ENCODE measurements around the gene UNC79.

UNC79 gene

DNA sequence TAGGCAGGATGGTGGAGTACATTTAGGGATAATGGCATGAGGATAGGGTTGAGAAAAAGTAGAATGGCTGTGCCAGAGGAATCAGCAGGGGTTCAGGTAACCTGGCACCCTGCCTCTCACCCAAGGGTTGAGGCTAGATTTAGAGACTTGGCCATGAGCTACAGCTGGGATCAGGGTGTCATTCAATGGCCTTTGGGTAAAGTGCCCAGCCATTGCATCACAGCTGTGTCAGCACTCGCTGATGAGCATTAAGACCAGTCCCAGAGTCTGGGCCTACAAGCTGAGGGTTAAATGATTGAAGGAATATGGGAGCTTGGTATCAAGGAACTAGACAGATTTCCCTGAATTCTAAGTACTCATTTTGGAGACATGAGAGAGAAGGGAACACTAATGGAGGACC, 243.6 kb downstream of the UNC79 start:
- TF ChIP-seq, protein P1, sequence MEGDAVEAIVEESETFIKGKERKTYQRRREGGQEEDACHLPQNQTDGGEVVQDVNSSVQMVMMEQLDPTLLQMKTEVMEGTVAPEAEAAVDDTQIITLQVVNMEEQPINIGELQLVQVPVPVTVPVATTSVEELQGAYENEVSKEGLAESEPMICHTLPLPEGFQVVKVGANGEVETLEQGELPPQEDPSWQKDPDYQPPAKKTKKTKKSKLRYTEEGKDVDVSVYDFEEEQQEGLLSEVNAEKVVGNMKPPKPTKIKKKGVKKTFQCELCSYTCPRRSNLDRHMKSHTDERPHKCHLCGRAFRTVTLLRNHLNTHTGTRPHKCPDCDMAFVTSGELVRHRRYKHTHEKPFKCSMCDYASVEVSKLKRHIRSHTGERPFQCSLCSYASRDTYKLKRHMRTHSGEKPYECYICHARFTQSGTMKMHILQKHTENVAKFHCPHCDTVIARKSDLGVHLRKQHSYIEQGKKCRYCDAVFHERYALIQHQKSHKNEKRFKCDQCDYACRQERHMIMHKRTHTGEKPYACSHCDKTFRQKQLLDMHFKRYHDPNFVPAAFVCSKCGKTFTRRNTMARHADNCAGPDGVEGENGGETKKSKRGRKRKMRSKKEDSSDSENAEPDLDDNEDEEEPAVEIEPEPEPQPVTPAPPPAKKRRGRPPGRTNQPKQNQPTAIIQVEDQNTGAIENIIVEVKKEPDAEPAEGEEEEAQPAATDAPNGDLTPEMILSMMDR (IDR thresholded peaks at IDR 0.05; ENCODE audit: insufficient read depth, low read length, poor library complexity, severe bottlenecking) = no peak
- no peaks in the 10 kb centered on the region for H3K36me3 ChIP-seq (ENCODE audit: control insufficient read depth, insufficient read depth, low read length)
- no peak for DNase-seq (ENCODE audit: extremely low read depth, insufficient read length)
- peaks cover 1% of the 10 kb centered on the region for H3K27me3 ChIP-seq (replicated peaks; ENCODE audit: control insufficient read depth, insufficient read depth, low read length)
- no peak overlapping the region for H3K4me3 ChIP-seq (replicated peaks; ENCODE audit: low read depth, low read length)

DNA sequence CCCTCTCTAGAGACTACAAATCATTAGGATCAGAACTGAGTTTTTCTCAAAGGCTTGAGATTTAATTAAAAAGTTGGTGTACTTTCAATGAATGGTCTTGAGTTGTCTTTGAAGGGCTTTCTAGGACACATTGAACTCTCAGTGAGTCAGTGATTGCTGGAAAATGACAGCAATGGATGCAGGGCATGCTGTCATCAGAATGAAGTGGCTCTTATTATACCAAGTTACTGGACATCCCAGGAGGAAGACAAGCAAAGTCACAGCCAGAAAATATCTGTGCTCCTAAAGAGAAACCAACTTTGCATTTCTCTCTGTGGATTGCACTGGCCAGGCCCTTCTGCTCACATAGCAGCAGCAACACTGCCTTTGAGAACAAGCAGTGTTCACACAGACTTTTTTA, 244.9 kb downstream of the UNC79 start:
- Histone ChIP-seq H3K27me3 (replicated peaks; ENCODE audit: control insufficient read depth, insufficient read depth, low read length) (peaks cover 1% of the 10 kb centered on the region), H3K4me3 (replicated peaks; ENCODE audit: low read depth, low read length) (no peak overlapping the region), H3K36me3 (ENCODE audit: control insufficient read depth, insufficient read depth, low read length) (no peaks in the 10 kb centered on the region)
- TF ChIP-seq, protein P1 (IDR thresholded peaks at IDR 0.05; ENCODE audit: insufficient read depth, low read length, poor library complexity, severe bottlenecking) = no peak
- DNase-seq (ENCODE audit: extremely low read depth, insufficient read length) = no peak

DNA sequence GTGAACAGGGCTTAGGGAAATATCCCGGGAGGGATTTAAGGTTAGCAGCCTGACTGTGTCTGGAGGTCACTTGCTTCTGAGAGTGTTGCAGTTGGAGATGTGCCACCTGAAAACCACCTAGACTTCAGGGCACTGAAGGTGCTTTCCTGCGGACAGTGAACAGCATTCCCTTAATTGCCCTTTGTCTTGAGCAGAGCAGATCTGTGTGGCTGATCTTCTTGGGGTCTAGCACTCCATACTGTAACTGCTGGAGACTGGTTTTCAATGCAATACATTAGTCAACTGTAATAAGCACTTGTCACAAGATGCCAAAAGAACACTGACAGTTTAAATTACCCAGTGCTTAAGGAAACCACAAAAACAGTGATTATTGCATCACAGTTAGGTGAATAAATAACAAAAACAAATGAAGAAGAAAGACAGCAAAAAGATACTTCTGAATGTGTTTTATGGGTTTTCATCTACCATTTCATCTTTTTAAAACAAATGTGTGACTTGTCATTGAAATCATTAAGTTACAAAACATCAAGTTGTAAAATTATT, 245.7 kb downstream of the UNC79 start:
- no peak for DNase-seq (ENCODE audit: extremely low read depth, insufficient read length)
- TF ChIP-seq, protein P1 (IDR thresholded peaks at IDR 0.05; ENCODE audit: insufficient read depth, low read length, poor library complexity, severe bottlenecking) = no peak
- Histone ChIP-seq H3K4me3 (replicated peaks; ENCODE audit: low read depth, low read length) (no peak overlapping the region), H3K36me3 (ENCODE audit: control insufficient read depth, insufficient read depth, low read length) (no peaks in the 10 kb centered on the region), H3K27me3 (replicated peaks; ENCODE audit: control insufficient read depth, insufficient read depth, low read length) (peaks cover 1% of the 10 kb centered on the region)

DNA sequence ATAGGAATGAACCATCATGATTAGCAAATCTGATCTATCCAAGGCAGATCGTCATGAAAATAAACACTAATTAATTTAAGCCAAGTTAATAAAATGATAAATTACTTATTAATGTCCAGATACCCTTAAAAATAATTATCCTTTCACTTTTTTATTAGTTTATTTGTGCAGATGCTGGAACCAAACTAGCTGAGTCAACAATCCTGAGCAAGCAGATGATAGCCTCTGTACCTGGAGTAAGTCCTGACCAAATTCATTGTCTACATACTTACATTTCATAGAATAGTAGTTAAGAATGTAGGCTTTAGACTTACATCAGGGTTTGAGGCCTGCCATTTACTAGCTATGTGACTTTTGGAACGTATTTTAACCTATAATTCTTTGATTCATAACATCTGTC, 251.7 kb downstream of the UNC79 start:
- TF ChIP-seq, protein P1 (IDR thresholded peaks at IDR 0.05; ENCODE audit: insufficient read depth, low read length, poor library complexity, severe bottlenecking) = no peak

DNA sequence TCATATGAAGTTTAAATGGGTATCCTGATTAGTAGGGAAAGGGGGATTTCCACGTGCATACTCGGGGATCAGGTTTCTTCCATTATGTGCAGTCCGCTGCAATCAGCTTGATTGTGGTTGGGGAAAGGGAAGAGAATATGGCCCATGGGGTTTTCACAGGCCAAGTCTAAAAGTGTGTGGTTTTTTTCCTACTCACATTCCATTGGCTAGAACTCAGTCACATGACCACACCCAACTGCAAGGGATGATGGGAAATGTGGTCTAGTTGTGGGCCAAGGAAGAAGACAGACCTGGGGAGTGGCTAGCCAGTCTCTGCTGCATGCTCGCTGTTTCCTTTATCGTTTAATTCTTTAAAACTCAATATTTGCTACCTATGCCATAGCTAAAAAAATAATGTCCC, 252.5 kb downstream of the UNC79 start:
- no peaks in the 10 kb centered on the region for H3K27me3 ChIP-seq (replicated peaks; ENCODE audit: control insufficient read depth, insufficient read depth, low read length)
- DNase-seq (ENCODE audit: extremely low read depth, insufficient read length) = no peak
- TF ChIP-seq, protein P1 (IDR thresholded peaks at IDR 0.05; ENCODE audit: insufficient read depth, low read length, poor library complexity, severe bottlenecking) = no peak
- H3K36me3 ChIP-seq (ENCODE audit: control insufficient read depth, insufficient read depth, low read length) = no peaks in the 10 kb centered on the region
- H3K4me3 ChIP-seq (replicated peaks; ENCODE audit: low read depth, low read length) = no peak overlapping the region

More for the DNA sequence above, 251.7 kb downstream of the UNC79 start:
- no peaks in the 10 kb centered on the region for H3K27me3 ChIP-seq (replicated peaks; ENCODE audit: control insufficient read depth, insufficient read depth, low read length)
- H3K4me3 ChIP-seq (replicated peaks; ENCODE audit: low read depth, low read length) = no peak overlapping the region
- H3K36me3 ChIP-seq (ENCODE audit: control insufficient read depth, insufficient read depth, low read length) = no peaks in the 10 kb centered on the region
- no peak for DNase-seq (ENCODE audit: extremely low read depth, insufficient read length)
